GM19438 (cell line): ENCODE results near the gene CHD6.

ENCODE experiments used
- ATAC-seq: cut with Tn5 transposase; IDR thresholded peaks from one replicate; pipeline ENCODE4 v1.9.1; 2021; ENCODE audit warnings: low read depth; ENCODE audit not compliant: unreplicated experiment

CHD6 gene

GRCh38 chr20:41510847-41511450 lies 107.2 kb downstream of the CHD6 start:
- no peak for ATAC-seq

DNA sequence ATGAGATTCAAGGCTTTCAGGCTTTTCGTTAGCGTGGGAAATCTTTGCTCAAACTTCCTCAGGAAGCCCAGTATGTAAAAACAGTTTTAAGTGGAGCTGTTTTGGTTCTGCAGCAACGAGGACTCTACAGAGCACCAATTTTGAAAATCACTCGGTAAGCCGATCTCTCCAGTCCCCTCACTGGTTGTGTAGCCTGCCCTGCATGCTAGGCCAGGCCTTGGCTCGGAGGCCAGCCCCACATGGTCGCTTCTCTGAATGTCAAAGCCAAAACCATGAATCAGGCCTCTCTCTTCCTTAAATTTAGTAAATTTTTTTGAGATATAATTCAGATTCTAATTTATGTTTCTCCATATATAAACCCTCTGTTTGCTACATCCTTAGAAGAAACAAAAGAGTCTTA lies 108.0 kb downstream of the CHD6 start:
- no peak for ATAC-seq

DNA sequence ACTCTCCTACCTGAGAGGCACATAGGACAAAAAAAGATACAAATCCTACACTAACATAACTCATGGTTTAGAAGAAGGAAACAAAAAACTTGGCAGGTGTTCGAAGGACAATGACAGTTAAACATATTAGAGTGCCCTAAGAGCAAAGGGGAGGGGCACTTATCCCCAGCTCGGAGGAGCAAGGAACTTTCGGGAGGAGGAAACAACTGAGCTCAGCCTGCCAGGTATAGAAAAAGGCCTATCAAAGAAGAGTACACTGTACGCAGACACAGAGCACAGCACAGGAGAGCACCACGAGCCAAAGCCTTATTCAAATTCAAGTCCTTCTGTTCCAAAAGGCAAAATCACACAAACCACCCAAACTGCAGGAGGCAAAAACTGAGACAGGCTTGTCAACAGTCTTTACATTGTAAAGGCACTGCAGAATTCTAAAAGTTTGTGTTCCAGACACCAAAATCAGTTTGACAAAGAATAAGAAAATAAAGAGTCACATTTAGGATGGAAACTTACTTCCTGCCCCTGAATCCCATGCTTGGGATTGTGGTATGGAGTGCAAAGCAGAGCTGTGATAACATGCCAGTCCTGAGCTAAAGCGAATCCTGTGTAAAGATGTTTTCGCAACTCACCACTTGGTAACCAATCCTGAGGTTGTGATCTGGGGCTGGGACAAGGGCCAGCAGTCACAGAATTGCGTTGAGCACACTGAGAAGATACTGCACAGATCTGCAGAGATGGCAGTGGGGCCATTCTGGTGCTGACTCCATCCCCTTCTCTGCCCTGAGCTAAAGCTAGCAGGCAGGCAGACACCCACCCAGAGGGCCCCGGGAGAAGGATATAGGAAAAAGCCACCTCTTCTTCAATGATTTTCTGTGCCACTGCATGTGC lies 108.6 kb downstream of the CHD6 start:
- no peak for ATAC-seq

GRCh38 chr20:41508335-41508734 lies 109.8 kb downstream of the CHD6 start:
- no peak for ATAC-seq

DNA sequence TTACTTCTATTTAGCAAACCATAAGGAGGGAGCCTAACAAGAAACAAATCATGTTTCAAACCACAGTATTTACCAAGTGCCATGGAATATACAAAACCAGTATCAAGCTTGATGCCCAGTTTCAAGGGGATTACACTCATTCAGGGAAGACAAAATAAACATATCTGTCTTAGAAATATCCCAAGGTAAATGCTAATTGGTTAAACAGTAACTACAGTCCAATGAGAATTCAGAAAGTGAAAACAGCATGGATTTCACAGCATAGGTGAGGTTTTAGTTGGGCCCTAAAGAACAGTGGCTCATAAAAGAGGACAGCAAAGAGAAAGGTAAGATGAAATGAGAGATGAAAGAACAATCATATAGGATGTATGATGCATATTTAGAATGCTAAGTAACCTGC lies 110.3 kb downstream of the CHD6 start:
- ATAC-seq: no peak

DNA sequence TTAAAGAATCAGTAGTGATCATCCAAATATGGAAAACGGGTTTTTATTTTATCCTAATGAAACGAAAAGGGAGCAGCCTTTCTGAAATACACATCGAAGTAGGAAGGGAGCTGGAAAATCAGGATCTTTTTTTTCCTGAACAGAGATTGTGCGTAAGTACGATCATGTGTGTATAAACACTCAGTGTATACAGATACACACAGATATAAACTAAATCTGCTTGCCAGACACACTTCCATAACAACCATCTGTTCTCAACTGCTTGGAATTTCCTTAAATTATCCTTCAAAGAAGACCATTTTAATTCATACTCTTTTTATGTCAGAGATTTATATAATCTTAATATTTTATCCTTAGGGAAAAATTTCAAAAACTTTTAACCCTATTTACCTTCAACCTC lies 110.7 kb downstream of the CHD6 start:
- no peak for ATAC-seq

- ATAC-seq: no peak
Measured at GRCh38 chr20:41506192-41506915, 111.8 kb downstream of the CHD6 start.

GRCh38 chr20:41505184-41505583 lies 113.0 kb downstream of the CHD6 start:
- ATAC-seq: no peak

DNA sequence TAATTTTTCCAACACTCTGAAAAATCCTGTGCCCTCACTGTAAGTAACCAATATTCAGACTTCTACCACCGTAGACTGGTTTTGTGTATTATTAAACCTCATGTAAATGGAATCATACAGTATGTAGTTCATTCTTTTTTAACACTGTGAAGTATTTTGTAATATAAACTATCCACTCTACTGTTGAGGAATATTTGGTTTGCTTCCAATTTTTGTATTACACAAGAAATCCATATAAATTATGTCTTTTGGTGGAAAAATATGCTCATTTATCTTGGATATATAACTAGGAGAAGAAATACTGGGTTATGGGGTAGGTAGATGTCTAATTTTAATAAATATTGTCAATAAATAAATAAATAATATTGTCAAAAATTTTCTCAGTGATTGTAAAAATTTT lies 116.8 kb downstream of the CHD6 start:
- ATAC-seq: no peak

- ATAC-seq: no peak
Measured at GRCh38 chr20:41499961-41500725, 118.0 kb downstream of the CHD6 start.

DNA sequence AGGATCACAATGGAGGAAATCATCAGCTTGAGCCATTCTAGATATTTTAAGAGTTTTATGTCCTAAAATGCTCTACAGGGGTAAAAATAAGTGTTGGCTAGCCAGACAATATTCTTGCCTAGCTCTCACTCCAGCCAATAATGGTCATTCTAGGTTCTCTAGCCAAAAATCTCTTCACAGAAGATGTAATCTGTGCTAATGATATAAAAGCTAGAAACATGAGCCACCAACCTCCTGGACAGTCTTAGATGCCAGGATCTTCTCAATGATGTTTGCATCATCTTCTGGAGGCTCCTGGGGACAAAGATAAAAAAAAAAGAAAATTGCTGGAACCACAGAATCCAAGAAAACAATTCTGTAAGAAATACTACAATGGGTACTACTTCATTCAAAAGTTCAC lies 119.1 kb downstream of the CHD6 start:
- no peak for ATAC-seq

DNA sequence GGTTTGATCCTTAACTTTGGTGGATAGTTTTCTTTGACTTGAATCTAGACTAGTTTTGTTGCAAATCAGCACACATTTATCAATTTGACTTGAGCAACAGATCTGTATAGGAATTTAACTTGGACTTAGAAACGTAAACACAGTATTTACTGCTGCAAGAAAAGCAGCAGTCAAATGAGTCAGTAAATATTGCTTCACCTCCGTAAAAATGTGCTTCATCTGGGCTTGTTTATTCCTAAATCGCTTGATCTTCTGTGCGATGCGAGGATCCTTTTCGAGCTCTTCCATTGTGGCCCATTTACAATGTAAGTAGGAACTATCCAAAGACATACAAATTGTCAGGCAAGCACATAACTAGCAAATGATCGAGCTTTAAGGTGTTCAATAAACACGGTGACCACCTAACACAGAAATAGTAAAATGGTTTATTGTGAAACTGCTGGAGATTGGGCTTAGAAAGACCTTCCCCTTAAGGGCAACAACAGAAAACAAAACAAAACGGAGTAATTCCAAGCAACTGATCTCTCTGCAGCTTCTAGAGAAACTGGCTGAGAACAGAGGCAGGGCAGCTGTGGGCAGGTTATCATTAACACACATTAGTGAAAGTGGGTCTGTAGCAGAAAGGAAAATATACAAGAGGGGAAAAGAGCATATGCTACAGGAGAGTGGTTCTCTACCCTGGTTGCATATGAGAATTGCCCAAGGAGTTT lies 120.8 kb downstream of the CHD6 start:
- ATAC-seq: no peak

- ATAC-seq: no peak
Measured at GRCh38 chr20:41494451-41494850, 123.7 kb downstream of the CHD6 start.

GRCh38 chr20:41483553-41483930 lies 134.6 kb downstream of the CHD6 start:
- no peak for ATAC-seq

- no peak for ATAC-seq
Measured at GRCh38 chr20:41482647-41483552, 135.3 kb downstream of the CHD6 start.

DNA sequence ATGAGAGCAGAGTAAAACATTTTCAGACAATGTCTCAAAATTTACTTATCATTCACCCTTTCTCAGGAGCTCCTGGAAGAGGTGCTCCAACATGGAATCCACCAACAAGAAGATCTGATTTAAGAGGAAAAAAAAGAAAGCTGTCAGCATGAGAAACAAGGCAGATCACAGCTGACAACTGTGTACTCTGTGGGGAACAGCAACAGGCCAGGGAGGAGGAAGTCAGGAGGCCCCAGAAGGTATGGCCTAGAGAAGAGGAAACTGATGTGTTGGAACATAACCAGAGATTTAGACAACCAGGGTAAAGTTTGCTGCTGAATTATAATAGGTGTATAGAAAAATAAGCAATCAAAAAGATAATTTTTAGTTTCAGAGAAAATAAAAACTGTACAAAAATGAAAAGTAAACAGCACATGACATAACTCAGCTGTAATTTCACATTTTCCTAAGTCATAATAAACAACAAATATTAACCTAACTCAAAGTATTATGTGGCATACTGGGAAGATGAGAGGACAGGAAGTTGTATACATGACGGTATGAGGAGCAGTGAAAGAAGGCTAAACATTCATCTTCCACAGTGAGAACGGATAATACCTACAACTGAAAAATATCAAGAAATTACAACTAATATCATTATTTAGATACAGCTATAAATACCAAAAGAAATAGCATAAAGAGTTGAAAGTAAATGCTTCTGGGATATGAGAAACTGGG lies 138.0 kb downstream of the CHD6 start:
- no peak for ATAC-seq

DNA sequence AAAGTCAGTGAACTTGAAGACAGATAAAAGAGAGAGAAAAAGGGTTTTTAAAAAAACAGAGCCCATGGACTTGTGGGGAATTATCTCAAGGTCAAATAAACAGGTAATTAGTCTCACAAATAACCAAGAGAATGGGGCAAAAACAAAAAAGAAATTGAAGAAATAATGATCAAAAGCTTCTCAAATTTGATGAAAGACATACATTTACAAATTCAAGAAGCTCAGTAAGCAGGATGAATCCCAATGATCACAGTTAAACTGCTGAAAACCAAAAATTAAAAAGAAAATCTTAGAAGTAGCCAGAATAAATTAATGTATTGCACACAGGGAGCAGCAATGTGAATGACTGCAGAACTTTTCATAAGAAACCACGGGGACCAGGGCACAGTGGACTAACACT lies 139.1 kb downstream of the CHD6 start:
- ATAC-seq: no peak

- ATAC-seq: no peak
Measured at GRCh38 chr20:41478026-41478425, 140.2 kb downstream of the CHD6 start.

GRCh38 chr20:41476446-41476845 lies 141.7 kb downstream of the CHD6 start:
- no peak for ATAC-seq
